IPS-18a (cell line): ENCODE results near the gene ATP6V1F.

Experiments used
- H3K27ac ChIP-seq: one replicate; pipeline ENCODE4 v1.5.1; 2013; ENCODE audit warnings: low read length
- H3K27me3 ChIP-seq: one replicate; pipeline ENCODE4 v1.6.1; 2013; ENCODE audit warnings: mild to moderate bottlenecking, low read length; ENCODE audit not compliant: control insufficient read depth, insufficient read depth
- H3K36me3 ChIP-seq: one replicate; pipeline ENCODE4 v1.6.1; 2013; ENCODE audit warnings: low read depth, low read length; ENCODE audit not compliant: control insufficient read depth
- H3K4me1 ChIP-seq: one replicate; pipeline ENCODE4 v1.6.1; 2013; ENCODE audit warnings: low read depth, low read length; ENCODE audit not compliant: control insufficient read depth
- H3K4me3 ChIP-seq: one replicate; pipeline ENCODE4 v1.5.1; 2013; ENCODE audit warnings: low read length
- H3K9ac ChIP-seq: one replicate; pipeline ENCODE4 v1.6.1; 2013; ENCODE audit warnings: mild to moderate bottlenecking, low read length, moderate library complexity
- H3K9me3 ChIP-seq: one replicate; pipeline ENCODE4 v1.6.1; 2013; ENCODE audit warnings: low read depth, low read length; ENCODE audit not compliant: control insufficient read depth

ATP6V1F gene

DNA sequence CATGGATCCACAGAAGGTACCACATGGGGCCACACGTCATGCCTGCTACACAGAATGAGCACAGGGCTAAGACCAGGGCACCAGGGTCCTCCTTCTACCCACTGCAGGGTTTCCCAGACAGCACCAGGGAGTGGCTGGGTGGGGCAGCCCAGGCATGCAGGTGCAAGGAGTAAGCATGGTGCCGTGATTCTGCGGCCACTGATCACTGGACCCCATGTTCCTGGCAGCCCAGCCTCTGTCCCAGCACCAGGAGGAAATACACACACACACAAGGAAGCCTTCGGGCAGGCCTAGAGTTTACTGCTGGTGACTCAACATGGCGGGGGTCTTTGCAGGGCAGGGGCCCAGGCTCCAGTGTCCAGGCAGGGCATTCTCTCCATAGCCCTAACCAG, 13.9 kb downstream of the ATP6V1F start:
- Histone ChIP-seq H3K9ac (no peak overlapping the region), H3K36me3 (no peaks in the 10 kb centered on the region), H3K27ac (no peak overlapping the region), H3K4me1 (no peaks in the 10 kb centered on the region), H3K27me3 (peaks cover 5% of the 10 kb centered on the region), H3K4me3 (no peak overlapping the region), H3K9me3 (no peaks in the 10 kb centered on the region)

DNA sequence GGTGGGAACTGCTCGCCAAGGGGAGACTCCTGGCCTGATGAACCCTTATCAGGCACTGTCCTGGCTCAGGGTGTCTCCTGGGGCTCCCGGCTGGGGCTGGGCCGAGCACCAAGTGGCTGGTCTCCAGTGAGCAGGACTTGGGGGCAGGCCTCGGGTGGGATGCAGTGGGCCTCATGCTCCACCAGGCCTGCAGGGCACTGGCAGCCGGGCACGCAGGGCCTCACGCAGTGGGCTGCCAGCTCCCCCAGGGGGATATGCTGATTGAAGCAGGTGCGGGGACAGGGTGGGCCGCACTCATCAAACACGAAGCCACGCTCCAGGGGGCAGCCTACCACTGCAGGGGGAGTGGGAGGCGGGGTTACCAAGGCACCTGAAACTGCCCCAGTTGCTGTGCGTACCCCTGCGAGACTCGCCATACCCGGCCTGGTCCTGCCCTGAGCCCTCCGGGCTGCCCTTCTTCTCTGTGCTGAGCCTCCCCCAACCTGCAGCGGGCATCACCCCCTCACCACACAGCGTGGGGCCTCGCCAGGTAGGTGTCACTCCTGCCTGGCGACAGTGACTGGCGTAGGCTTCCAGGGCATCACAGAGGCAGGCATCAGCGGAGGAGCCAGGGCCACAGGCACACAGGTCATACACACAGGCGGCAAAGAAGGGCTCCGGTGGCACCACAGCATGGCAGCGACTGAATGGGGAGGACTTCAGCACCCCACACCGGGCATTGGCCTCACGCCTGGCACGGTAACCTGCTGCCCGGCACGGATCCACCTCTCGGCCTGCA, 14.5 kb downstream of the ATP6V1F start:
- no peaks in the 10 kb centered on the region for H3K9me3 ChIP-seq
- no peaks in the 10 kb centered on the region for H3K27me3 ChIP-seq
- H3K36me3 ChIP-seq: no peaks in the 10 kb centered on the region
- H3K9ac ChIP-seq: no peak overlapping the region
- no peak overlapping the region for H3K4me3 ChIP-seq
- H3K4me1 ChIP-seq: no peaks in the 10 kb centered on the region
- H3K27ac ChIP-seq: no peak overlapping the region

DNA sequence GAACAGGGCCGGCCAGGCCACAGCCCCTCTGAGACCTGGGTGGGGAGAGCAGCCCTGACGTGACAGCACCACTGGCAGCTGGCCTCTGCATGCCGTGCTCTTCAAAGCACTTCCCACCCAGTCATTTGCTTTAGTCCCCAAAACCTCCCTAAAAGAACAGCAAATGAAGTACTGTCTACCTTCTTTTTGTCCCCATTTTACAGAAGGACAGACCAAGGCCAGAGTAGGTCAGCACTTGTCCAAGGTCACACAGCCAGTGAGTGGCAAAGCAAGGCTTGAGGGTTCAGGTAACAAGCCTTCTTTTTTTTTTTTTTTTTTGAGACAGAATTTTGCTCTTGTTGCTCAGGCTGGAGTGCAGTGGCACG, 15.1 kb downstream of the ATP6V1F start:
- Histone ChIP-seq H3K27ac (no peak overlapping the region), H3K9ac (no peak overlapping the region), H3K27me3 (no peaks in the 10 kb centered on the region), H3K9me3 (no peaks in the 10 kb centered on the region), H3K4me3 (no peak overlapping the region), H3K4me1 (no peaks in the 10 kb centered on the region), H3K36me3 (no peaks in the 10 kb centered on the region)

DNA sequence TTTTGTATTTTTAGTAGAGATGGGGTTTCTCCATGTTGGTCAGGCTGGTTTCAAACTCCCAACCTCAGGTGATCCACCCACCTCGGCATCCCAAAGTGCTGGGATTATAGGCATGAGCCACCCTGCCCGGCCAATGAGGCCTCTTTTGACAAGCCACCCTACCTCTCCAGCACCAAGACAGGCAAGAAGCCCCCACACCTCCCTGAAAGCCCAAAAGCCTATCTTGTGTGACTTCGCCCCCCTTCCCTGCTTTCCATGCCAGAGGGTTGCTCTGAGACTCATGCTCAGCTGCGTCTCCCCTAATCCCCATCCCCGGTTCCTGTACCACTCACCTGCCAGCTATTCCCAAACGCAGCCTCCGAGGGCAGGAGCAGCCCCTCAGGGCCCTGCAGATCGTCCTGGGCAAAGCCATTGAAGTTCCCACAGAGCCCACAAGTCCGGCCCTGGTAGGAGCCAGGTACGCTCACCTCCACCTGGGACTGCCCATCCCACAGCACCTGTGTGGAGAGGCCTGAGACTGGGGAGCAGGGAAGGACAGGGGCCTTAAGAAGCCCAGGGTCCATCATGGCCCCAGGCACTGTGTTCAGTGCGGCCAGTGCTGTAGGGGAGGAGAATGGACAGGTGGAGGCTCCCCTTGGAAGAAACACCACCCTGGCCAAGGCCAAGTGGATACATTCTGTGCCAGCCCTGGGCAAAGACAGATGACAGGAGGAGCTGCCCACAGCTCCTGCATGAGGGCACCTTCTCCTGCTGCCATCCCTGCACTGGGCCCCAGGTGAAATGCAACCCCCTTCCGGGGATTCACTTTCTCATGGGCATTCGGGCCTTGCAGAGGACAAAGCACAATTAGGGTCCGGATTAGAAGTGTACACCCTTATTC, 15.8 kb downstream of the ATP6V1F start:
- Histone ChIP-seq H3K9ac (no peak overlapping the region), H3K27ac (no peak overlapping the region), H3K4me3 (no peak overlapping the region), H3K27me3 (no peaks in the 10 kb centered on the region), H3K9me3 (no peaks in the 10 kb centered on the region), H3K36me3 (no peaks in the 10 kb centered on the region), H3K4me1 (no peaks in the 10 kb centered on the region)

DNA sequence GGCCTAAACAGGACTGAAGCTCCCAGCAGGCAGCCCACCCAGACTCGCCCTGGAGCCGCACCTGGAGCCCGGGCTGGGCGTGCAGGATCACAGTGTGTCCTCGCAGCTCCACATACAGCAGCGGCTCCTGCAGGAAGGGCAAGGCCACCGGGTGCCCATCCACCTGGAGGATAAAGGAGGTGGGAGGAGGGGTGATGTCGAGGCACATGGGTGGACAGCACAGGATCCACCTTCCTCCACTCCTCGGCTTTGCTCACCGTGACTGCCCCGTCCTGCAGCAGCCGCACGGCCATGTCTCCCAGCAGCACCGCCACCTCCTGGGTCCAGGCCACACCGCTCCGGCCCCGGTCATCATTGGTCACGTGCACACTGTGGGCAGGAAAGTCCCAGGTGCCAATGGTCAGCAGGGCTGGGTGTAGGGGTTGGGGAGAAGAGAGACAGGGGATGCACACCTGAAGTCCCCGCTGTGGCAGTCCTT, 16.8 kb downstream of the ATP6V1F start:
- Histone ChIP-seq H3K4me3 (no peak overlapping the region), H3K9ac (no peak overlapping the region), H3K27ac (no peak overlapping the region)

DNA sequence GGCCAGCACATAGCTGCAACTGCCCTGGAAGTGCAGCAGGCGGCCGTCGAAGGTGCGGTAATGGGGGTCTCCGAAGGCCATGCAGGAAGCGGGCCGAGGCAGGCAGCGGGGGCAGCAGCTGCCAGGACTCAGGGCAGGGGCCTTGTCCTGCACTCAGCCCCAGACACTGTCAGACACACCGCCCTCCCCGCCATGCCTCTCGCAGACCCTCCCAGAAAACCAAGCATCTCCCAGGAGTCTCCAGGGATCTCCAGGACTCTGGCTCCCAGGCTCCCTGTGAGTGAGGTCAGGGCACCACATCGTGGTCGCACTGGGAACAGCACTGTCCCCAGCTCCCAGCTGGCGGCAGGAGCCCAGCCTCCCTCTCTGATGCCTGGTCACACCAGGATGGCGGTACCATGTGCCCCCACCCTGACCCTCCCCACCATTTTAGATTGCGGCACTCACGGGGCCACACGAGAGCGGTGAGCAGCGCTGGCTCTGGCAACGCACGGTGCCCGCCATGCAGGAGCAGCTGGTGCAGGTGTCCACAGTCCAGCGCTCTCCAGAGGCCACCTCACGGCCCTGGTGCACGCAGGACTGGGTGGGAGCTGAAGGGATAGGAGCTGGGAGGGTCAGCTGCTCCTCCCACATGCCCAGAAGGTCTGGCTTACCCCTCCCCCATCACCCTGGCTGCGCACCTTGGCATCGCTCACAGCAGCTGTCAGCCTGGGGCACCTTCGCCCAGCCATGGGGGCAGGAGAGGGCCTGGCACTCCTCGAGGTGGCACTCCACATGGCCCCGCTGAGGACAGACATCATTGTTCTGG, 17.5 kb downstream of the ATP6V1F start:
- Histone ChIP-seq H3K36me3 (no peaks in the 10 kb centered on the region), H3K27me3 (no peaks in the 10 kb centered on the region), H3K9me3 (no peaks in the 10 kb centered on the region), H3K4me3 (no peak overlapping the region), H3K27ac (no peak overlapping the region), H3K4me1 (no peaks in the 10 kb centered on the region), H3K9ac (no peak overlapping the region)

More for the DNA sequence above, 16.8 kb downstream of the ATP6V1F start:
- Histone ChIP-seq H3K36me3 (no peaks in the 10 kb centered on the region), H3K9me3 (no peaks in the 10 kb centered on the region), H3K4me1 (no peaks in the 10 kb centered on the region), H3K27me3 (no peaks in the 10 kb centered on the region)

DNA sequence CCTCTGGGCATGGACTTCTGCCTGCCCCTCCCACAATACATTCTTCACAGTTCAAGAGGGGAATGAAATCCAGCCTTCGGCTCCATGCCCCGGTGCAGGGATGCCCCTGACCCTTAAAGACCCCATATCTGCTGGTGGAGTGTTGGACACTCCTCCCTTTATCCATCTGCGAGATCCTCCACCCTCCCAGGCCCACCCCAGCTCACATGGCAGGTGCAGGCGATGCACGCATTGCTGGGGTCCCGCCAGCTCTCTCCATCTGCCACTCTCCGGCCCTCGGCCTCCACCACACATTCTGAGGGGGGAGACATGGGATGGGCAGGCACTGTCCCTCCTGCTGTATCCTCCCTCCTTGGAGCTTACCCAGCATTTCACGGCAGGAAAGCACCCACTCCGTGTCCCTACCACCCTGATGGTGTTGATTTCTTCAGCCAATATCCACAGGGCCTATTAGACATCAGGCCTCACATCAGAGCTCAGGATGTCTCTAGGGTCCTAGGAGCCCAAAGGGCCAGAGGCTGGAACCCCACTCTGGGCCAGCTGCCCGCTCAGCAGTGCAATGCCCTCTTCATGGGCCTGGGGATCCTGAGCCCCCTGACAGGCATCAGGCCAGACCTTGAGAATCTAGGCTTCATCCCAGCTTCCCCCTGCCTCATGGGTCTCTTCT, 18.3 kb downstream of the ATP6V1F start:
- no peak overlapping the region for H3K9ac ChIP-seq
- no peak overlapping the region for H3K27ac ChIP-seq
- H3K4me3 ChIP-seq: no peak overlapping the region
- no peaks in the 10 kb centered on the region for H3K27me3 ChIP-seq
- no peaks in the 10 kb centered on the region for H3K9me3 ChIP-seq
- no peaks in the 10 kb centered on the region for H3K36me3 ChIP-seq
- H3K4me1 ChIP-seq: no peaks in the 10 kb centered on the region

DNA sequence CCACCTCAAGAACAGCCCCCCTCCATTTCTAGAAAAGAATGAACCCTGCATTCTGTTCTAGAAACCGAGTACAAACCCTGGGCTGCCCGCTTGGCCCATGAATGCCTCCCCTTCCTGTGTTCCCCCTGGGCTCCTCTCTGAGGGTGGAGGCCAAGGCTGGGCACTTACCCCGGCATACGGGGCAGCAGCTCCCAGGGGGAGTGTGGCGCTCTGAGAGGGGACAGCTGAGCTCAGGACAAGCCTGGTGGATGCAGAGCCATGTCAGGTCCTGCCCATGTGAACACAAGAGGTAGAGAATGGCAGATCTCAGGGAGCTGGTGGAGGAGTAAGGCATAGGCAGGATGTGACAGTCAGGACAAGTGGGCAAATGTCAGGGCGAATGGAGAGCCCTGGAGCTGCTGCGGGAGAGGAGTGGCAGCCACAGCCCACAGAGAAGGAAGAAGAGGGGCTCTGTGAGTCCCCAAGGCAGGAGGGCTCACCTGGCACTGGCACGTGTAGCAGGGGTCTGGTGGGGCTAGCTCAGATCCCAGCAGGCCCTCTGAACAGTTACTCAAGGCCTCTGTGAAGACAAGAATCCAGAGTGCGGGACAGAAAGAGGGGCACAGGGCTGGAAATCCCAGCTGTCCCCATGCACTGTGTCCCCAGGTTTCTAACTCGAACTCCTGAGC, 18.9 kb downstream of the ATP6V1F start:
- Histone ChIP-seq H3K9me3 (no peaks in the 10 kb centered on the region), H3K27me3 (no peaks in the 10 kb centered on the region), H3K27ac (no peak overlapping the region), H3K4me1 (no peaks in the 10 kb centered on the region), H3K36me3 (no peaks in the 10 kb centered on the region), H3K9ac (no peak overlapping the region), H3K4me3 (no peak overlapping the region)

DNA sequence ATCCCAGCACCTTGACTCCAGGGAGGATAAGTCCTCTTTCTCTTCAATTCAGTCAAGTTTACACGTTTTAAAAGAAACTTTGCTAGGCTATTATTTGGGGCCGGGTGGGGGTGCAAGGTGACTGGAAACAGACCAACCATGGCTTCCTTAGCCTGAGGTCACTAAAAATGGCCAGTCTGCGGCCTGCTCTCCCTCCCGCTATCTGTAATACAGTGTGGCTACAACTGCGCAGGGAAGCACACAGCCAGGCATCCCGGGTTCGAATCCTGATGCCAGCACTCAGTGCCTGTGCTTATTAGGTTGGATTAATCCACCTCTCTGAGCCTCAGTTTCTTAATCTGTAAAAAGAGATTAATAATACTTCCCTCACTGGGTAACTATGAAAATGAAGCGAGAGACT, 19.5 kb downstream of the ATP6V1F start:
- no peak overlapping the region for H3K9ac ChIP-seq

DNA sequence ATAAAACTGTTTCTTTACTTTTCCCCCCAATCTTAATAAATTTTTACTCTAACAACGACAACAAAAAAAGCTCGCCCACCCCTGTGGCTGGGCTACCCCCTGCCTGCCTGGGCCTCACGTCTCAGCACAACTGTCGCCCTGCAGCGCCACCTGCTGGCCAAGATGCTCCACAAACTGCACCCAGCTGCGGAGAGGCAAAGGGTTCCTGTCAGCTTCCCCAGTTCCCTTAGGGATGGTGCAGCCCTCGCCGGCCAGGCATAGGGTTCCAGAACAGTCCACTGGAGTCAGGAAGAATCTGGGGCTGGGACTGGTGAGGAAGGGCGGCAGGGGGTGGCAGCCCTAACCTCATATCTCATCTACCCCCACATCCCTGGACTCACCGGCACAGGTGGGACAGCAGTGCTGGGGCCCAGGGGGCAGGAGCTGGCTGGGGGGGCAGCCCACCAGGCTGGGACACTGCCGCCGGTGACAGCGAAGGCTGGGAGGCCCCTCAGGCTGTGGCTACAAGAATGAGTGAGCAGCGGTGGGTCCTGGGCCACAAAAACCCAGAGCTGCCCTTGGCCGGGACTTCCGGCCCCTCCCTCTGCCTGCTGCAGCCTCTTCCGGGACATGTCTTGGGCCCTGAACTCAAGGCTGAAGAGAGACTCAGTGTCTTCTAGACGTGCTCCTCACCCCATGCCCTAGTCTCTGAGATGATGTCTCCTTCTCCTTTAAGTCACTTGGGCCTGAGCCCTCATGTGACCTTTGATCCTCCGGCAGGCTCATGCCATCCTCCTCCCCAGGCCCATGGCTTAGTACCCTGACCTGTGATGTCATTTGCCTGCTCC, 21.2 kb downstream of the ATP6V1F start:
- H3K9me3 ChIP-seq: no peaks in the 10 kb centered on the region
- H3K36me3 ChIP-seq: no peaks in the 10 kb centered on the region
- no peaks in the 10 kb centered on the region for H3K27me3 ChIP-seq
- H3K4me3 ChIP-seq: no peak overlapping the region
- peaks cover 1% of the 10 kb centered on the region for H3K4me1 ChIP-seq
- H3K27ac ChIP-seq: no peak overlapping the region
- H3K9ac ChIP-seq: no peak overlapping the region

More for the DNA sequence above, 19.5 kb downstream of the ATP6V1F start:
- Histone ChIP-seq H3K36me3 (no peaks in the 10 kb centered on the region), H3K4me3 (no peak overlapping the region), H3K27me3 (no peaks in the 10 kb centered on the region), H3K27ac (no peak overlapping the region), H3K4me1 (no peaks in the 10 kb centered on the region), H3K9me3 (no peaks in the 10 kb centered on the region)
